NT2/D1 (cell line): ENCODE data around the gene CCT8L2.

ENCODE experiments used
- YY1 ChIP-seq: IDR thresholded peaks from 2 replicates; pipeline ENCODE4 v1.6.1; 2011; ENCODE audit not compliant: insufficient read length, insufficient read depth
- ZNF274 ChIP-seq: IDR thresholded peaks from 2 replicates; pipeline ENCODE4 v1.6.1; 2011; ENCODE audit warnings: mild to moderate bottlenecking, low read depth, low read length

DNA sequence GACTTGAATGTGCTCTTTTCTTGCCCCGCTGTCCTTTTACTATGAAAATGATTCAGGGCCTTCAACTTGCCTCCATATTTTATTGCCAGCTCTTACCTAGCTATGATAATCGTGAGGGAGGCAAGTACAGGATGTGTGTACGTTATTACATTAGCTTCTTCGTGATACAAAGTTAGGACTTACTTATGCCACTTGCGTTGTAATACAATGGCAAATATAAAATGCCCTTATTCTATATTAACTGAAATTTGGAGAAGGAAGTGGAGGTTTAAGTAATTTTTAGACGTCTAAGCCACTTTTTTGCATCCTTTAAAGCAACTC is 10.8 kb upstream of the CCT8L2 start:
- TF ChIP-seq ZNF274 (no peak), YY1 (no peak)
